Left lung (tissue), 10 donors: Measurements from ENCODE around the gene PTDSS2. TPM values are rescaled to one million over a fixed set of nuclear protein-coding genes. Genes with fewer than 3 reads are reported as not detected.

Experiments
- ATAC-seq: fragments of 200-7000 bp; cut with Tn5 transposase; one replicate; pipeline ENCODE4 v1.9.1; 2020; ENCODE audit warnings: moderate library complexity
- DNase-seq, 4 donors: peaks; one replicate each; pipeline ENCODE4 v3.0.0-alpha.2; 2013 to 2020
- H3K27ac ChIP-seq, 2 donors: fragments of 200-600 bp; sonication (generic) in 1 of 2; one replicate each; pipeline versions ENCODE4 v1.5.0 to v1.8.0; 2020 to 2021
- H3K27me3 ChIP-seq, 2 donors: fragments of 200-600 bp; sonication (generic) in 1 of 2; one replicate each; pipeline versions ENCODE4 v1.5.0 to v1.8.0; 2020 to 2021
- H3K36me3 ChIP-seq, 2 donors: fragments of 200-600 bp; sonication (generic) in 1 of 2; one replicate each; pipeline versions ENCODE4 v1.5.0 to v1.8.0; 2020 to 2021
- H3K4me1 ChIP-seq, 2 donors: fragments of 200-600 bp; one replicate each; pipeline ENCODE4 v1.8.0; 2021
- H3K4me3 ChIP-seq, 2 donors: fragments of 200-600 bp; sonication (generic) in 1 of 2; one replicate each; pipeline versions ENCODE4 v1.5.0 to v1.8.0; 2020 to 2021; ENCODE audit warnings: mild to moderate bottlenecking in 1 of 2
- H3K9me3 ChIP-seq, 2 donors: fragments of 200-600 bp; sonication (generic) in 1 of 2; one replicate each; pipeline versions ENCODE4 v1.5.0 to v1.8.0; 2020 to 2021
- CTCF ChIP-seq, 2 donors: fragments of 200-600 bp; sonication (generic) in 1 of 2; IDR thresholded peaks; one replicate each; pipeline versions ENCODE4 v1.5.0 to v1.8.0; 2021; ENCODE audit warnings: antibody characterized with exemption in 2 of 2
- intact Hi-C, 2 donors: fragments of 100-400 bp; cut with DNase I; formaldehyde crosslinking; loops; one replicate each; pipeline versions ENCODE4 v1.11.2 to v1.14.2; 2022
- polyA plus RNA-seq, 6 donors: library from polyadenylated mRNA; unstranded; fragments of 120-200 nt; gene quantifications; one replicate each; pipeline ENCODE4 v1.2.1, GENCODE V29; 2013; ENCODE audit not compliant: insufficient read length in 6 of 6
- total RNA-seq, 2 donors: library from RNA; stranded (reverse); fragmentation: NEBNext Ultra II Directional; extraction: Animal tissue kit (Norgen Biotek cat#: 25700); gene quantifications; one replicate each; pipeline ENCODE4 v1.2.1, GENCODE V29; 2021
- donor health status: DM: no; HTN: yes; CAD: no.
- donor health status: DM: no; HTN: no; CAD: no.

PTDSS2 gene
- total and polyA plus RNA-seq, 8 donors = 21.5 to 30.3 (median 25.7) TPM

DNA sequence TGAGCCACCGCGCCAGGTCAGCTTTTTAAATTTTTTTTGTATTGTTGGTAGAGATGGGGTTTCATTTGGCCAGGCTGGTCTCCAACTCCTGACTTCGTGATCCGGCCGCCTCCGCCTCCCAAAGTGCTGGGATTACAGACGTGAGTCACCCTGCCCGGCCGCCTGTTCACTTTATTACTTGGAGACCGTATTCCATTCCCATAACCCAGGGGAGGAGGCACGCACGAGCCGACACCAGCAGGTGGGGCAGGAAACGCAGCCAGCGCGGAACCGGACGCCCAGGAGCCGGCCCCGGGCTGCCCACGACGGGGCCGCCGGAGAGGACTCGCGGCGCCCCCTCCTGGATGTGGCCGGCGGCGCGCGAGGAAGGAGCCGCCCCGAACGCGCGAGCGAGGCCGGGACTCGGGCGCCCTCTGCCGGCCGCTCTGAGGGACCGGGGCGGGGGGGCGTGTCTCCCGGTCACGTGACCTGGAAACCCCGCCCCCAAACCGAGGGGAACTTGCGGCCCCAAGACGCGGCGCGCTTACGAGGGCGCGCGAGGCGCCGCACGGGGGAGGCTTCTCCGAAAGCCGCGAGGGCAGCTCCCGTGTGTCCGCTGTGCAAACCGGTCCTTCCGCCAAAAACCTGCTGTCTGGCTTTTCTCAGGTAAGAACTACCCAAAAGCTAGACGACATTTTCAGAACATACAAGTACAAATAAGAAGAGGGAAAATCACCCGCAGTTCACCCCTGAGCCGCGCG, 68.6 kb downstream of the PTDSS2 start:
- Histone ChIP-seq H3K4me1 (peaks cover 0 to 9% of the 10 kb centered on the region in 2 donors), H3K27me3 (no peaks in the 10 kb centered on the region), H3K9me3 (peaks cover 0 to 8% of the 10 kb centered on the region in 2 donors), H3K36me3 (peaks cover 0 to 7% of the 10 kb centered on the region in 2 donors), H3K4me3 (peak overlapping the region in 1 of 2 donors; percentile 30), H3K27ac (peak overlapping the region; percentile 63 to 74)
- peak in 3 of 4 donors; percentile 86 to 97 (median 88) for DNase-seq
- peak; percentile 99 for ATAC-seq
- intact Hi-C loops = no loop called here
- peak; percentile 99 to 100 for TF ChIP-seq CTCF (IDR thresholded peaks at IDR 0.05)

GRCh38 chr11:520428-521176, 70.5 kb downstream of the PTDSS2 start:
- H3K4me1 ChIP-seq = peaks cover 0 to 9% of the 10 kb centered on the region in 2 donors
- ATAC-seq = no peak
- DNase-seq = peak in 2 of 4 donors; percentile 31 to 75

GRCh38 chr11:521177-521688, 71.2 kb downstream of the PTDSS2 start:
- no peak overlapping the region for H3K4me3 ChIP-seq
- intact Hi-C loops = no loop called here
- ATAC-seq = no peak

More at GRCh38 chr11:520428-521176, 70.5 kb downstream of the PTDSS2 start:
- TF ChIP-seq CTCF (IDR thresholded peaks at IDR 0.05) = no peak
- Histone ChIP-seq H3K27me3 (no peaks in the 10 kb centered on the region), H3K4me3 (no peak overlapping the region), H3K27ac (no peak overlapping the region), H3K9me3 (peaks cover 0 to 8% of the 10 kb centered on the region in 2 donors), H3K36me3 (no peaks in the 10 kb centered on the region)
- intact Hi-C loops = no loop called here

GRCh38 chr11:526192-526591, 76.1 kb downstream of the PTDSS2 start:
- H3K4me3 ChIP-seq = no peak overlapping the region
- no peaks in the 10 kb centered on the region for H3K27me3 ChIP-seq
- peaks cover 0 to 6% of the 10 kb centered on the region in 2 donors for H3K36me3 ChIP-seq
- H3K4me1 ChIP-seq = no peaks in the 10 kb centered on the region
- DNase-seq (peak in 1 of 4 donors; percentile 29), ATAC-seq (no peak)
- intact Hi-C loops = no loop called here
- H3K27ac ChIP-seq = no peak overlapping the region
- no peaks in the 10 kb centered on the region for H3K9me3 ChIP-seq
- TF ChIP-seq CTCF (IDR thresholded peaks at IDR 0.05) = no peak

More at GRCh38 chr11:521177-521688, 71.2 kb downstream of the PTDSS2 start:
- DNase-seq = no peak
- TF ChIP-seq CTCF (IDR thresholded peaks at IDR 0.05) = no peak
- Histone ChIP-seq H3K36me3 (no peaks in the 10 kb centered on the region), H3K27ac (no peak overlapping the region), H3K27me3 (no peaks in the 10 kb centered on the region), H3K9me3 (peaks cover 0 to 6% of the 10 kb centered on the region in 2 donors), H3K4me1 (peaks cover 0 to 9% of the 10 kb centered on the region in 2 donors)
